Endothelial cell of umbilical vein (primary cell): Measurements from ENCODE around the gene PKD1.

Experiments used
- EZH2 ChIP-seq: IDR thresholded peaks from 2 replicates; pipeline ENCODE4 v1.6.1; 2012; ENCODE audit warnings: borderline replicate concordance, low read depth, mild to moderate bottlenecking, moderate library complexity, low read length, inconsistent platforms; ENCODE audit not compliant: severe bottlenecking
- FOS ChIP-seq: IDR thresholded peaks from 2 replicates; pipeline ENCODE4 v1.6.1; 2011; ENCODE audit warnings: mild to moderate bottlenecking, low read length, moderate library complexity, borderline replicate concordance; ENCODE audit not compliant: insufficient read depth
- POLR2A ChIP-seq: IDR thresholded peaks from 2 replicates; pipeline ENCODE4 v1.6.1; 2012; ENCODE audit warnings: low read depth, mild to moderate bottlenecking, control low read depth, low read length
- POLR2AphosphoS5 ChIP-seq: IDR thresholded peaks from 2 replicates; pipeline ENCODE4 v1.6.1; 2012; ENCODE audit warnings: low read depth, mild to moderate bottlenecking, control low read depth, low read length, moderate library complexity; ENCODE audit not compliant: insufficient read depth
- TF ChIP-seq, protein P1 (sequence below), 2 donors: IDR thresholded peaks; 1 replicate in 1 of 2; 2 replicates in 1 of 2; pipeline ENCODE4 v1.5.1; 2011; ENCODE audit warnings: low read length in 2 of 2, mild to moderate bottlenecking in 2 of 2, moderate library complexity in 2 of 2, control low read depth in 1 of 2, inconsistent platforms in 1 of 2, low read depth in 1 of 2; ENCODE audit not compliant: insufficient read depth in 1 of 2; ENCODE audit errors: extremely low read depth in 1 of 2

DNA sequence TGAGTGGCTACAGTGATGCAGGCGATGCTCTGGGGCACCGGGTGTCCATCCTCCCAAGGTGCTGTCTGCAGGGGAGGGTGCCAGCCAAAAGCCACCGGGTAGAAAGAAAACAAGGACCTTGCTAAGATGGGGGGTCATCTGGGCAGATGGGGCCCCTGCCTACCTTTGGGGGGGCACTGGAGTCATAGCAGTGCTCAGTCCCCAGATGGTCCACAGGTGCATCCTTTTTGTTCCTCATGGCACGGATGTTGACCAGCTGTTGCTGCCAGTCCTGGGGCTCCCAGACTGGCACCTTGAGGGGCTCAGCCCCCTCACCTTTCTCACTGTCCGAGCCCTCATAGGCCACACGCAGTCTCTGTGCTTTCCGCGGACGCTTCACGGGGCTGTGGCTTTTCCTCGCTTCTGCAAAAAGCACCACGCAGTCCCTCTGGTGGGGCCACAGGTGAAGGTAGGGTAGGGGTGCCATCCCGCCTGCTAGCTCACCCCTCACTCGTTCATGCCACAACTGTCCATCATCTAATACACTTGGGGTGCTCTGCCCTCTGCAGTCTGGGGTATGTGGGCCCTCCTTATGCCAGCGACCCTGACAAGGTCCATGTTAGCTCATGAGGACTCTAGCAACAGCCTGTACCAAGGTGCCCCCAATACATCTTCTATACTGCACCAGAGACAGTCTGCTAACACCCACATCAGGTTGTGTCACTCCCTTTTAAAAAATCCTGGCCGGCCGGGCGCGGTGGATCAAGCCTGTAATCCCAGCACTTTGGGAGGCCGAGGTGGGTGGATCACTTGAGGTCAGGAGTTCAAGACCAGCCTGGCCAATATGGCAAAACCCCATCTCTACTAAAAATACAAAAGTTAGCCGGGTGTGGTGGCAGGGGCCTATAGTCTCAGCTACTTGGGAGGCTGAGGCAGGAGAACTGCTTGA is 89.5 kb downstream of the PKD1 start:
- TF ChIP-seq, protein P1, sequence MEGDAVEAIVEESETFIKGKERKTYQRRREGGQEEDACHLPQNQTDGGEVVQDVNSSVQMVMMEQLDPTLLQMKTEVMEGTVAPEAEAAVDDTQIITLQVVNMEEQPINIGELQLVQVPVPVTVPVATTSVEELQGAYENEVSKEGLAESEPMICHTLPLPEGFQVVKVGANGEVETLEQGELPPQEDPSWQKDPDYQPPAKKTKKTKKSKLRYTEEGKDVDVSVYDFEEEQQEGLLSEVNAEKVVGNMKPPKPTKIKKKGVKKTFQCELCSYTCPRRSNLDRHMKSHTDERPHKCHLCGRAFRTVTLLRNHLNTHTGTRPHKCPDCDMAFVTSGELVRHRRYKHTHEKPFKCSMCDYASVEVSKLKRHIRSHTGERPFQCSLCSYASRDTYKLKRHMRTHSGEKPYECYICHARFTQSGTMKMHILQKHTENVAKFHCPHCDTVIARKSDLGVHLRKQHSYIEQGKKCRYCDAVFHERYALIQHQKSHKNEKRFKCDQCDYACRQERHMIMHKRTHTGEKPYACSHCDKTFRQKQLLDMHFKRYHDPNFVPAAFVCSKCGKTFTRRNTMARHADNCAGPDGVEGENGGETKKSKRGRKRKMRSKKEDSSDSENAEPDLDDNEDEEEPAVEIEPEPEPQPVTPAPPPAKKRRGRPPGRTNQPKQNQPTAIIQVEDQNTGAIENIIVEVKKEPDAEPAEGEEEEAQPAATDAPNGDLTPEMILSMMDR (IDR thresholded peaks at IDR 0.05; ENCODE audit: extremely low read depth in 1 of 2, insufficient read depth in 1 of 2, low read depth in 1 of 2, low read length in 2 of 2) = no peak
- no peak for TF ChIP-seq POLR2AphosphoS5
- no peak for TF ChIP-seq POLR2A
- TF ChIP-seq FOS = no peak
- no peak for TF ChIP-seq EZH2
